Central memory CD8-positive, alpha-beta T cell (primary cell): Measurements from ENCODE around the gene RILPL2.
A peak's percentile ranks its signal among the peaks of the same experiment; 100 is the strongest.
"Not testable (repeated sequence)": the region's sequence is repeated elsewhere in the genome, so short reads cannot be mapped to it uniquely, and the experiment has no call there.

ENCODE experiments used
- ATAC-seq: fragments of 150-1000 bp; cut with Tn5 transposase; replicated peaks from 2 replicates; pipeline ENCODE4 v1.10.0; 2022; ENCODE audit warnings: mild to moderate bottlenecking, moderate FRiP score, moderate number of reproducible peaks; ENCODE audit not compliant: poor library complexity, severe bottlenecking; ENCODE audit errors: extremely low read depth
- DNase-seq, 2 donors: peaks; one replicate each; pipeline ENCODE4 v3.0.0; 2021; ENCODE audit warnings: low spot score in 2 of 2
- H3K27ac Mint-ChIP-seq: one replicate; pipeline ENCODE4 v1.8.0; 2022; ENCODE audit warnings: low read depth, mild to moderate bottlenecking, moderate library complexity, mixed read lengths
- H3K27me3 Mint-ChIP-seq: one replicate; pipeline ENCODE4 v1.8.0; 2022; ENCODE audit warnings: mixed read lengths
- H3K36me3 Mint-ChIP-seq: one replicate; pipeline ENCODE4 v1.8.0; 2022; ENCODE audit warnings: mild to moderate bottlenecking, moderate library complexity, mixed read lengths; ENCODE audit not compliant: insufficient read depth
- H3K4me1 Mint-ChIP-seq: one replicate; pipeline ENCODE4 v1.8.0; 2022; ENCODE audit warnings: mixed read lengths
- H3K4me3 Mint-ChIP-seq: one replicate; pipeline ENCODE4 v1.8.0; 2022; ENCODE audit warnings: mild to moderate bottlenecking, moderate library complexity, mixed read lengths
- H3K9me3 Mint-ChIP-seq: one replicate; pipeline ENCODE4 v1.8.0; 2022; ENCODE audit warnings: mixed read lengths

The RILPL2 gene, protein sequence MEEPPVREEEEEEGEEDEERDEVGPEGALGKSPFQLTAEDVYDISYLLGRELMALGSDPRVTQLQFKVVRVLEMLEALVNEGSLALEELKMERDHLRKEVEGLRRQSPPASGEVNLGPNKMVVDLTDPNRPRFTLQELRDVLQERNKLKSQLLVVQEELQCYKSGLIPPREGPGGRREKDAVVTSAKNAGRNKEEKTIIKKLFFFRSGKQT

DNA sequence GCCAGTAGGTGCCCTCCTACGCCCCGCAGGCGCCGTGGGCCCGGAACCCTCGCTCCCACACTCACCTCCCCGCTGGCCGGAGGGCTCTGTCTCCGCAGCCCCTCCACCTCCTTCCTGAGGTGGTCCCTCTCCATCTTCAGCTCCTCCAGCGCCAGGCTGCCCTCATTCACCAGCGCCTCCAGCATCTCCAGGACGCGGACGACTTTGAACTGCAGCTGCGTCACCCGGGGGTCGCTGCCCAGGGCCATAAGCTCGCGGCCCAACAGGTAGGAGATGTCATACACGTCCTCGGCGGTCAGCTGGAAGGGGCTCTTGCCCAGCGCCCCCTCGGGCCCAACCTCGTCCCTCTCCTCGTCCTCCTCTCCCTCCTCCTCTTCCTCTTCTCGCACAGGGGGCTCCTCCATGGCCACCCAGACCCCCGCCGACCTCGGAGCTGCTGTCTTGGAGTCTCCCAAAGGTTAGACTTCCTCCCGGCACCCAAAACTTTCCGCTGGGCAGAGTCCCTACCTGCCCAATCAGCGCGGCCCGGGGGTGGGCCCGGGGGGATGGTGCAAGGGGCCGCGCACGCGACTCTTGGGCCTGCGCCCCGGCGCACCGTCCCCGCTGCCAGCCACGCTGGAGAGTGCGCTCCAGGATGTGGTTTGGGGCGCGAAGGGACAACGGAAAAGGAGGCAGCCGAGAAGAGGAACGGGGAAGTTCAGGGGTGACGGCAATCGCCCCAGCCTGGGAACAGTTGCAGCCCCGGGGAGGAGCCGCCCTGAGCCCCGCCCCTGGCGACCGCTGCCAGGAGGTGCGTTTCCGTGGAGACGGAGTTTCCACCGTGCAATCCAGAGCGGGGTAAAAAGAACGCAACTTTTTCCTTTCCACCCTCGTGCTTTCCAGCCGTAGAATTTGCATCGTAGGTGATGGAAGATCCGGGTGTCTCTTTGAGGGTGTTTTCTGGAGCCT lies at the start of gene RILPL2:
TSS of gene RILPL2 (minus strand) at position 668 of the 948 bp plus-strand sequence. CDS start at position 404, 264 bp downstream.
- peak within 1 kb of the TSS; percentile 98 for H3K4me3 Mint-ChIP-seq
- H3K36me3 Mint-ChIP-seq: peaks cover 27% of the 10 kb centered on the region
- H3K27me3 Mint-ChIP-seq: no peaks in the 10 kb centered on the region
- DNase-seq (peak; percentile 83 to 90), ATAC-seq (peak; percentile 85)
- H3K9me3 Mint-ChIP-seq: no peaks in the 10 kb centered on the region
- H3K27ac Mint-ChIP-seq: peak within 1 kb of the TSS; percentile 98
- H3K4me1 Mint-ChIP-seq: peaks cover 44% of the 10 kb centered on the region

DNA sequence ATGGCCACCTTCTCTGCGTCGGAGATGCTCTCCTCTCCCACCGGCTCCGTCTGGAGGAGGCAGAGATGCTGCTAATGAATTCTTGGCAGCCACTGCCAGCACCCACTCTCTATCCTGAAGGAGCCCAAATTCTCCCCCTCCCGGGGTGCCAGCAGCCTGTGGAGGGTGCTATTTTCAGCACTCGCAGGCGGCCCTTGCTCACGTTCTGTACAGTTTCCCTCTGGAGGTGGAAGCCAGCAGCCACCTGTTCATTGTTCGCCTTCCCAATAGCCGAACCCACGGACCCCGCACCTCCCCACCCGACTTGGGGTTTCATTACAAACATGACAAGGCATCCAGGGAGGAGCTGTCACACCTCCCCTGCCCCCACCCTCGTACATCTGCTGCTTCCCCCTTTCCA lies 49.3 kb upstream of the RILPL2 start:
- Mint-ChIP-seq H3K4me3 (no peak overlapping the region), H3K27me3 (no peaks in the 10 kb centered on the region), H3K27ac (no peak overlapping the region), H3K9me3 (no peaks in the 10 kb centered on the region), H3K36me3 (peaks cover 6% of the 10 kb centered on the region), H3K4me1 (peaks cover 17% of the 10 kb centered on the region)
- ATAC-seq (no peak), DNase-seq (no peak)

DNA sequence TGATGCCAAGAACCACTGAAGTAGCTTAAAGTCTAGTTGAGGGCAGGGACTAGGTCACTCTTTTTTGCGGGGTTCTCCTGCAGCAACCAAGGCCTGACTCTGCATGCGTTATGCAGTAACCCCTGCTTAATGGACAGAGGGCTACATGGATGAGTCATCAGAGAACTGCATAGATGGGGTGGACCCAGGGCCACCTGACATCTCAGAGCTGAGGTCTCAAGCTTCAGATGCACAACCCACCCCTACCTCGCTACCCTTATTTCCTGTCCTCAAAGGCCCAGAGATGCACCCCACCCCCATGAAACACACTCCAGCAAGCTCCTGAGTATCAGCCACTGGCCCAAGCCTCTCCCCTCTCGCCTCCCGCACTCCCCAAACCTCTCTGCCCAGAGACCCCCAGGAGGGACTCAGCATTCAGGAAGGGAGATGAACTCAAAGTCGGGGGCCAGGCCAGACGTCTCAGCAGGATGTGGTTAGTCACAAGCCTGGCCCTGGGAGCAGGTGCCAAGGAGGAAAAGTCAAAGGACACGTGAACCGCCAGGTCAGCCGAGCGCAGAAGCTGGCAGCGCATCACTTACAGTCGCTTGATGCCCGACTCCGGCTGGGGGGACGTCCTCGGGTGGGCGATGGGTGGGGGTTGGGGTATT lies 47.2 kb upstream of the RILPL2 start:
- Mint-ChIP-seq H3K36me3 (peaks cover 6% of the 10 kb centered on the region), H3K4me1 (peaks cover 17% of the 10 kb centered on the region), H3K27me3 (no peaks in the 10 kb centered on the region), H3K9me3 (no peaks in the 10 kb centered on the region), H3K4me3 (no peak overlapping the region), H3K27ac (no peak overlapping the region)
- ATAC-seq: no peak
- no peak for DNase-seq

DNA sequence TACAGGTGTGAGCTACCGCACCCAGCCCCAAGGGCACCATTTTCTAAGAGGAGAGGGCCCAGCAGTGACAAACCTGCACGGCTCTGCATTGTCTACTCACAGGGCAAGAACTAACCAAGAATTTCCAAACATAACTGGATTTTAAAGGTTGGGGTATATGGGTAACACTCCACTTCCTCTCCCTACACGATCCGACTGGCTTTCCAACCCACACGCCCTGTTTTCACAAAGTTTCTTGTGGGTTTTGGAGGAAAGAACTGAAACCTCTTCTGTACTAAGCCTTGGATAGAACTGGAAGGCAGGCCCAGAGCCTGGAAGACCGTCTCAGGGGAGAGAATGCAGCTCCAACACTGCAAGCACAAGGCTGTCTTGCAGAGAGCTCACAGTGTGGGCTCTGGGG lies 46.4 kb upstream of the RILPL2 start:
- Mint-ChIP-seq H3K4me3 (no peak overlapping the region), H3K27me3 (no peaks in the 10 kb centered on the region), H3K27ac (no peak overlapping the region), H3K9me3 (no peaks in the 10 kb centered on the region), H3K36me3 (peaks cover 8% of the 10 kb centered on the region), H3K4me1 (peaks cover 17% of the 10 kb centered on the region)
- ATAC-seq (no peak), DNase-seq (no peak)

DNA sequence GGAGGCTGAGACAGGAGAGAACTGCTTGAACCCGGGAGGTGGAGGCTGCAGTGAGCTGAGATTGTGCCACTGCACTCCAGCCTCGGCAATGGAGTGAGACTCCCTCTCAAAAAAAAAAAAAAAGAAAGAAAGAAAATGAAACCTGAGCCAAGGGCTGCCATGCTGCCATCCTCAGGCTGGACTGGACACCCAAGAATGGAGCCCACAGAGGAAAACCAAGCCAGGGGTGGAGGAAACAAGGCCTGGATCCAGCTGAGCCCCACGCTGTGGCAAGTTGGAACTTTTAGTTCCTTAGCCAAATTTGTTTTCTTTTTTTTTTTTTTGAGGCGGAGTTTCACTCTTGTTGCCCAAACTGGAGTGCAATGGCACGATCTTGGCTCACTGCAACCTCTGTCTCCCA lies 44.8 kb upstream of the RILPL2 start:
- H3K27me3 Mint-ChIP-seq, DNase-seq, H3K9me3 Mint-ChIP-seq, H3K4me3 Mint-ChIP-seq, H3K36me3 Mint-ChIP-seq, ATAC-seq, H3K27ac Mint-ChIP-seq: not testable (repeated sequence)
- H3K4me1 Mint-ChIP-seq: peaks cover 17% of the 10 kb centered on the region

DNA sequence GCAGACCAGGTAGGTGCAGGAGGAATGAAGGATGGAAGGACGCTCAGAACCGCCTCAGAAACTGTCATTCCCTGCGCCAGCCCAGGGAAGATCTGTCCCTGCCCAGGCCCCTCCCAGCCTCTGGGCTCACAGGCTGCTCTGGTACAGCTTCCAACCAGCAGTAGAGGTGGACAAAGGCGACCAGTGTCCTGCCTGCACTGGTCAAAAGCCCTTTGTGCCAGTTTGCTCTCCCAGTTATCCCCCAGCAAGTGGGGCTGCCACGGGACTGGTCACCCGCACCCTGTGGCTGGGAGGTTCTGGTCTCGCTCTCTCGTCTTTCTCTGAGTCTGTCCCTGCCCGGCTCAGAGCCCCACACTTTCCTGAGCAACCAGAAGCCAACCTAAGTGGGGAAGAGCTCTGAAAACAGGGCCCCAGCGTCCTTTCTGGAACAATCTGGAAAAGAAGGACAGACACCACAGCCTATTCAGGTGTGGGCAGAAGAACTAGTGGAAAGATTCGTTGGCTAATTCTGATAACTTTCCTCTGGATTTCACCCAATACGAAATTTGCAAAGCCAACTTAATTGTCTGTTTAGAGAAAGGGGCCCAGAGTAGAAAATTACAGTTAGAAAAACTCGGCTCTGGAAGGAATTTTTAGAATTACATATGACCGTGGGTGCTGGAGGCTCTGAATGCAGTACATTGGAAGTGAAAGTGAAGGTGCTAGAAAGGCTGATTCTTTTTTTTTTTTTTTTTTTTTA lies 43.1 kb upstream of the RILPL2 start:
- DNase-seq: no peak
- no peak for ATAC-seq
- Mint-ChIP-seq H3K9me3 (no peaks in the 10 kb centered on the region), H3K36me3 (peaks cover 6% of the 10 kb centered on the region), H3K4me1 (peaks cover 22% of the 10 kb centered on the region), H3K4me3 (no peak overlapping the region), H3K27ac (no peak overlapping the region), H3K27me3 (no peaks in the 10 kb centered on the region)

DNA sequence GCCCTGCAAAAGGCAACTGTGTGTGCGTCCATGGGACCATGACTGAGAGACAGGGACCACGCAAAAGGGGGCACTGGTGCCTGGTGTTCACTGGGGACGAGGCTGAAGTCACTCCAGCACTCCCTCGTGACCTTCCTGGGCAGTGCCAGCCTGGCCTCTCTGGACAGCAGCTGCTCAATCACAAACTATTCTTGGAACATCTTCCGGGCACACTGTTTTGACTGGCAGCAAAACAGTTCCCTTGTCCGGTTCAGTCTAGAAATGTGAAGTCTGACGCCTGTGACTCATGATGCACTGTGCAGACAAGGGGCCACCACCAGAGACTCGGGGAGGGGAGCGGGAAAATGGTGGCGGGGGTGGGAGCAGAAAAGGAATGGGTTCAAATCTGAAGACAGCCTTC lies 42.3 kb upstream of the RILPL2 start:
- H3K4me1 Mint-ChIP-seq: peaks cover 13% of the 10 kb centered on the region
- ATAC-seq (no peak), DNase-seq (no peak)
- no peak overlapping the region for H3K27ac Mint-ChIP-seq
- H3K36me3 Mint-ChIP-seq: peaks cover 5% of the 10 kb centered on the region
- no peak overlapping the region for H3K4me3 Mint-ChIP-seq
- no peaks in the 10 kb centered on the region for H3K27me3 Mint-ChIP-seq
- H3K9me3 Mint-ChIP-seq: no peaks in the 10 kb centered on the region

DNA sequence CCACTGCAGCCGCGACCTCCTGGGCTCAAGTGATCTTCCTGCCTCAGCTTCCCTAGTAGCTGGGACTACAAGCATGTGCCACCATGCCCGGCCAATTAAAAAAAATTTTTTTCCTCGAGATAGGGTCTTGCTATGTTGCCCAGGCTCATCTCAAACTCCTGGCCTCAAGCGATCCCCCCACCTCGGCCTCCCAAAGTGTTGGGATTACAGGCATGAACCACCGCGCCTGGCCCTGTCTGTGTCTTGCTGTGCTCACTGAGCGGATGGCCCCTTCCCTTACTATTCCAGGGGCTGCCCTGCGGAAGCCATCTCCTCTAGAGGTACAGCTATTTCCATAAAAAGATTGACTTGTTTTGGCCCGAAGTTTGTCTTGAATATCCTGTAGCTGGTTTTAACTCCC lies 41.6 kb upstream of the RILPL2 start:
- Mint-ChIP-seq H3K4me3 (no peak overlapping the region), H3K27me3 (no peaks in the 10 kb centered on the region), H3K9me3 (no peaks in the 10 kb centered on the region), H3K36me3 (peaks cover 5% of the 10 kb centered on the region), H3K4me1 (peaks cover 11% of the 10 kb centered on the region), H3K27ac (no peak overlapping the region)
- DNase-seq (no peak), ATAC-seq (no peak)

DNA sequence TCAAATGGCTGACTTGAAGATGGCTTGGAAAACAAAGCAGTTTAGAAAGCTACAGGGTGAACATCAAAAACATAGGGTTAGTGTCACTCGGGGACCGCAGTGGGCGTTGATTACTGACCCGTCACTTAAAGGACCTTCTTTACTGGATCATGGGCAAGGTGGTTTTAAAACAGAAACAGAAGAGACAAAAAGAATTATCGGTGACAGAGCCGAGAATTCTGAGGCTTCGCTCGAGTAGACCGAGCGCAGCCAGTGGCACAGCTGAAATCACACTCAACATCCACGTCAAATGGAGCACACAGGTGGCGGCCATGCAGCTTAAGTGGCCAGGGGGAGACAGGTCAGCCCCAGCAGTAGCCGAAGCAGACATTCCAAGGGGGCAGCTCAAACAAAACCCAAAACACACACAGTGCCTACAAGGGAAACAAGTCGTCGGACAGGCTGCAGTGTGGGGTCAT lies 38.8 kb upstream of the RILPL2 start:
- Mint-ChIP-seq H3K27ac (peak overlapping the region; percentile 87), H3K4me1 (peaks cover 11% of the 10 kb centered on the region), H3K9me3 (no peaks in the 10 kb centered on the region), H3K36me3 (peaks cover 6% of the 10 kb centered on the region), H3K4me3 (peak overlapping the region; percentile 43), H3K27me3 (no peaks in the 10 kb centered on the region)
- ATAC-seq (no peak), DNase-seq (no peak)

DNA sequence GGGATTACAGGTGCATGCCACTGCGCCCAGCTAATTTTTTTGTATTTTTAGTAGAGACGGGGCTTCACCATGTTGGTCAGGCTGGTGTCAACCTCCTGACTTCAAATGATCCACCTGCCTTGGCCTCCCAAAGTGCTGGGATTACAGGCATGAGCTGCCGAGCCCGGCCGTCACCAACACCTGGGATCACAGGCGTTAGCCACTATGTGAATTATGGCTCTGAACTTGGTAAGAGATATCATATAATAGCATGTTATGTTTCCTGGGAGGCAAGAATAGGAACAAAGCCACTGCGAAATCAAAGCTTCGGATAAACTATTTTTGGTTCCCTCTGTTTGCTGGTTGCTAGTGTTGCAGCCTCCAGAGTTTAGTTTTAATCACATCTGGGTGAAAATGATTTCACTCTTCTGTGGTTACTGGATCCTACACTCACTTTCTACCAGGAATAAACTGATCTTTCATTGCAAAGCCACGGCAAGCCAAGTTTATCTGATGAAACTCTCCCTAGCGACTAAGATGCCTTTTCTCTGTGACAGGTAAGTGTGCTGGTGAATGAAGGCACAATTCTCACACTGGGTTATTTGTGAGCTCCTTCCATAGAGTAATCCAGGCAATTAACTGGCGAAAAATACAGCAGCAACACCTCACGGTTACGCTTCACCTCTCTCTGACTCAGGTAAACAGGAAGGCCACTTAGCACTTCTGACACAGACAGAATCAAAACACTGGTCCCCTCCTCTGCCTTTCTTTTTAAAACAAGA lies 38.2 kb upstream of the RILPL2 start:
- Mint-ChIP-seq H3K36me3 (peaks cover 6% of the 10 kb centered on the region), H3K9me3 (no peaks in the 10 kb centered on the region), H3K4me3 (peak overlapping the region; percentile 43), H3K27ac (peak overlapping the region; percentile 87), H3K27me3 (no peaks in the 10 kb centered on the region), H3K4me1 (peaks cover 11% of the 10 kb centered on the region)
- no peak for DNase-seq
- no peak for ATAC-seq

DNA sequence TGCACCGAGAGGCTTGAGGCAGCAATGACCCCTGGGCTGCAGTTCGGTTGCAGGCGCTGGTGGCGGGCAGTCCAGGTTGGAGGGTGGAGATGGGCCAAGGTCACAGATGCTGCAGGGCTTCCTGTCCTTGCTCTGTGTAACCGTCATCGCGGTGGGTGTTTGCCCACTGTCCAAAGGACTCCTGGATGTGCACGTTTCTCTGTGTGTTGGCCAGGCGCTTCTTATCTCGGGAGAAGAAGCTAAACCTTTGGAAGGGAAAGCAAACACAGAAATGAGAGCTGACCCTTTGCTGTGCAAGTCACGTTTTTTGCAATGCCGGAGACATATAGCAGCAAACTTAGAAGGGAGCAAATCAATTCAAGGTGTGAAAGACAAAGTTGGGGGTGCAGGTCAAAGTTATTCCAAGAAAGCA lies 36.0 kb upstream of the RILPL2 start:
- Mint-ChIP-seq H3K9me3 (no peaks in the 10 kb centered on the region), H3K4me1 (peaks cover 11% of the 10 kb centered on the region), H3K4me3 (no peak overlapping the region), H3K27ac (no peak overlapping the region), H3K27me3 (no peaks in the 10 kb centered on the region), H3K36me3 (peaks cover 8% of the 10 kb centered on the region)
- ATAC-seq (no peak), DNase-seq (no peak)
